Nasal cavity respiratory epithelium epithelial cell of viscerocranial mucosa (primary cell): Measurements from ENCODE around the gene GJA1. TPM values are rescaled to one million over a fixed set of nuclear protein-coding genes. Genes with fewer than 3 reads are reported as not detected.

ENCODE experiments used
- total RNA-seq: library from RNA; depleted of rRNA; stranded (reverse); fragments of >200 nt; gene quantifications from 2 replicates; pipeline ENCODE4 v1.2.3, GENCODE V29; 2014

The GJA1 gene
- total RNA-seq = 101 and 212 TPM in 2 replicates

DNA sequence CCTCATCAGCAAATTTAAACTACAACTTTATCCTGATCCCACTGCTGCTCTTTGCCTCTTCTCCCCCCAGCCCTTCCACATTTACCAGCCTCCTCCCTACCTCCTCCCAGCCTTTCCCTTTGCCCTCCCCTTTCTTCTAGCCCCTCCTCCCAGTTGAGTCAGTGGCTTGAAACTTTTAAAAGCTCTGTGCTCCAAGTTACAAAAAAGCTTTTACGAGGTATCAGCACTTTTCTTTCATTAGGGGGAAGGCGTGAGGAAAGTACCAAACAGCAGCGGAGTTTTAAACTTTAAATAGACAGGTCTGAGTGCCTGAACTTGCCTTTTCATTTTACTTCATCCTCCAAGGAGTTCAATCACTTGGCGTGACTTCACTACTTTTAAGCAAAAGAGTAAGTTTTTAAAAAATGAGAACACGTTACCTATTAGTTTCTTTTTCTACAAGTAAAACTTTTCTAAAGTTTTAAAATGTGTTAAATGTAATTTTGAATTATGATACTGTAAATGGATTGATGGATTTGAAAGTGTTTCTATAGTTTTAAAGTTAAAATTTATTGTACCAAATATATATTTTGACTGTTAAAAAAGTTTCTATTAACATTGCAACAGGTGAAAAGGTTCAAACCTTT is at the start of gene GJA1:
Gene GJA1, plus strand, starts transcription at position 203 of the 626 bp plus-strand sequence. CDS start 11,202 bp downstream, outside the sequence.

Other genes starting within 250 kb of the GJA1 start
- gene TBC1D32, start 101.2 kb upstream of the GJA1 start, total RNA-seq = 8.2 and 11.7 TPM in 2 replicates